Measurements from ENCODE around the gene RPL7A.
A peak's percentile ranks its signal among the peaks of the same experiment; 100 is the strongest.
"Not testable (repeated sequence)": the region's sequence is repeated elsewhere in the genome, so short reads cannot be mapped to it uniquely, and the experiment has no call there.

The RPL7A gene

DNA sequence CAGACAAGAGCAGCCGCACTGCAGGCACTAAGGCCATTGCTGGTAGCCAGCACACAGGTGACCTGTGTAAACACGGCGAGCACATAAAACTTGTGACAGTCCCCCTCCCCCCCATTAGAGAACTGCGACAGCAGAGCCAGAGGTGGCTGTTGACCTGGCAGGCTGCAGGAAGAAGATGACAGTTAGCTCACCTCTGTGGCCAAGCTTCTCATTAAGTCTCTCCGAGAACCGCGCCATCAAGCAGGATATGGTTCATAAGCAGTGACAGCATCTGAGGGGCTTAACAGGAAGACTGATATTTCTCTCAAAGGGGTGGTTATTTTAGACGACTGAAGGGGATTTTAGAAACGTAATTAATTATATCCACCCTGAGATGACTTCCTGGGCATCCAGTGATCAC lies 22.7 kb downstream of the RPL7A start:
- no peak for DNase-seq

DNA sequence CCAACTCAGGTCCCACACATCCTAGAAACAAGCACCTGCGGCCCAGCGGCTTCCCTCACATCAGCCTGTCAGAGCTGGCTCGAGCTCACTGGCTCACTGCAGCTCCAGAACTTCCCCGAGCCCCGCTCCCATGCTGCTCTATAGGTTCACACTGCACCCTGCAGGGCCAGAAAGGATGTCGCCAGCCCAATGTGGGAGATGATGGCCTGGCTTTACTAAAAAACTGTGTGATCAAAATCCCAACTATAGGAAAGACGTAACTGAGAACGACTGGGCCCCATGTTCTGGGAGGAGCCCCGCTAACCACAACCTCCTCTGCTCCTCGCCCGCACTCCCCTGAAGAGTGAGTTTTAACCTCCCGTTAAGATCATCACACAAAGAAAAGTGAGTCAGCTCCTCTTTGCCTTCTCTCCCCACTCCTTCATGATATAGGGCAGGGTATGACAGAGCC lies 23.3 kb downstream of the RPL7A start:
- DNase-seq, result no peak

DNA sequence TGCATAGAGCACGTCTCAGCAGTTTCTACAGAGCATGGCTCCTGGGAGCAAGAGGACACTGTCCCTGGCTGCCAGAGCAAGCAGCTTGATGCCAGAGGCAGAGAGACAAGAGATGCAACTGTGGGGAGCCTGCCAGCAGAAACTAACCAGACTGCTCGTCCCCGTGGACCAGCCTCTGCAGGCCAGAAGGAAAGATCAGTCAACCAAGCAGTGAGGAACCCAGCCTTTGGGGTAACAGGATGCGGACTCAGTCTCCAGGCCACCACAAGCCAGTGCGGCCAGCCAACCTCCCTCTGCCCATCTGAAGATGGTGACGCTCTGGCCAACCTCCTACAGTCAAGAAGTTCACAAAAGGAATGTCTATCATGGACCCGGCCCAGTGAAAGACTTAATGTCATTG lies 24.1 kb downstream of the RPL7A start:
- DNase-seq, result no peak

GRCh38 chr9:133374612-133375115 lies 26.6 kb downstream of the RPL7A start:
- no peak for DNase-seq

- peak in 1 of 2 experiments; percentile 62 for DNase-seq
Measured at GRCh38 chr9:133375116-133375723, 27.2 kb downstream of the RPL7A start.

GRCh38 chr9:133375724-133376654 lies 28.0 kb downstream of the RPL7A start, which contains the start of the genes STKLD1 and SURF4:
Gene STKLD1, plus strand, starts transcription at chr9:133376366. Its CDS starts 108 bp downstream, at chr9:133376474.
Gene SURF4, minus strand, starts transcription at chr9:133376060. Its CDS starts 91 bp downstream, at chr9:133375969.
- peak; percentile 96 for DNase-seq

GRCh38 chr9:133377280-133377679 lies 29.3 kb downstream of the RPL7A start:
- not testable (repeated sequence) for DNase-seq

- DNase-seq, result peak; percentile 31 to 79
Measured at GRCh38 chr9:133377721-133378216, 29.8 kb downstream of the RPL7A start.

DNA sequence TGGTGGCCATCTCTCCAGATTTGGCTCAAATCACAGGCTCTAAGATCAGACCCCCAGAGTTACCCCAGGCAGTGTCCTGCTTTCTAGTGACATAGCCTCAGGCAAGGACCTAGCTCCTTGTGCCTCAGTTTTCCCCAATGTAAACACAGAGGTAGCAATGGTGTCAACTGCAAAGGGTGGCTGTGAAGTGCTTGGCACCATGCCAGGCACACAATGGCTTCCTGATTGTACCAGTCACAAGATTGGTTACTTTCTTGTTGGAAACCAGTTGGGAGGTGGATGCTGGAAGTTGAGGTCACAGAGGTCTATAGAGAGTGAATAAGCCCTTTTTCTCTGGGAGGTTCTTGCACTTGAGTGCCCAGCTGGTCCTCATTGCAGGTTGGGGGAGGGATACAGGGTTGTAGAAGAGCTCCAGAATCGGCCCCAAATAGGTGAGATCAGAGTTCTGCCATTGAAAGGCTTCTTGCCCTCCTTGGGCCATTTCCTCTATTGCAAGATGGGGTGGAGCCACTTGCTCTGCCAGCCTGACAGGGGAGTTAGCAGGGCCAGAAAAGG lies 30.5 kb downstream of the RPL7A start:
- DNase-seq, result no peak

- no peak for DNase-seq
Measured at GRCh38 chr9:133379153-133380086, 31.4 kb downstream of the RPL7A start.

- DNase-seq, result no peak
Measured at GRCh38 chr9:133380734-133381133, 32.7 kb downstream of the RPL7A start.

DNA sequence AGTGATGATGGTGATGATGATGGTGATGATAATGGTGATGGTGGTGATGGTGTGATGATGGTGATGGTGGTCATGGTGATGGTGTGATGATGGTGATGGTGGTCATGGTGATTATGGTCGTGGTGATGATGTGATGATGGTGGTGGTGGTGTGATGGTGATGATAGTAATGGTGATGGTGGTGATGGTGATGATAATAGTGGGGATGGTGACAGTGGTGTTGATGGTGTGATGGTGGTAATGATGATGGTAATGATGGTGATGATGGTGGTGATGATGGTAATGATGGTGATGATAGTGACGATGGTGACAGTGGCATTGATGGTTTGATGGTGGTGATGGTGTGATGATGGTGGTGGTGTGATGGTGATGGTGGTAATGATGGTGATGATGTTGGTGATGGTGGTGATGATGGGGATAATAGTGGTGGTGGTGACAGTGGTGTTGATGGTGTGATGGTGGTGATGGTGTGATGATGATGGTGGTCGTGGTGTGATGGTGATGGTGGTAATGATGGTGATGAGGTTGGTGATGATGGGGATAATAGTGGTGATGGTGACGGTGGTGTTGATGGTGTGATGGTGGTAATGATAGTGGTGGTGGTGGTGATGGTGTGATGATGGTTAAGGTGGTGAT lies 34.6 kb downstream of the RPL7A start:
- no peak for DNase-seq

DNA sequence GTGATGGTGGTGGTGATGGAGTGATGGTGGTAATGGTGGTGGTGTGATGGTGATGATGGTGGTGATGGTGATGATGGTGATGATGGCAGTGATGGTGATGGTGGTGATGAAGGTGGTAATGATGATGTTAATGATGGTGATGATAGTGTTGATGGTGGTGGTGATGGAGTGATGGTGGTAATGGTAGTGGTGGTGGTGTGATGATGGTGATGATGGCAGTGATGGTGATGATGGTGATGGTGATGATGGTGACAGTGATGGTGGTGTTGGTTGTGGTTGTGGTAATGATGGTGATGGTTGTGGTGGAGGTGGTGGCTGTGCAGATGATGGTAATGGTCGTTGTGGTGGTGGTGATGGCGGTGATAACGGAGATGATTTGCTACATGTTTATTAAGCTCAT lies 35.4 kb downstream of the RPL7A start:
- DNase-seq, result no peak

DNA sequence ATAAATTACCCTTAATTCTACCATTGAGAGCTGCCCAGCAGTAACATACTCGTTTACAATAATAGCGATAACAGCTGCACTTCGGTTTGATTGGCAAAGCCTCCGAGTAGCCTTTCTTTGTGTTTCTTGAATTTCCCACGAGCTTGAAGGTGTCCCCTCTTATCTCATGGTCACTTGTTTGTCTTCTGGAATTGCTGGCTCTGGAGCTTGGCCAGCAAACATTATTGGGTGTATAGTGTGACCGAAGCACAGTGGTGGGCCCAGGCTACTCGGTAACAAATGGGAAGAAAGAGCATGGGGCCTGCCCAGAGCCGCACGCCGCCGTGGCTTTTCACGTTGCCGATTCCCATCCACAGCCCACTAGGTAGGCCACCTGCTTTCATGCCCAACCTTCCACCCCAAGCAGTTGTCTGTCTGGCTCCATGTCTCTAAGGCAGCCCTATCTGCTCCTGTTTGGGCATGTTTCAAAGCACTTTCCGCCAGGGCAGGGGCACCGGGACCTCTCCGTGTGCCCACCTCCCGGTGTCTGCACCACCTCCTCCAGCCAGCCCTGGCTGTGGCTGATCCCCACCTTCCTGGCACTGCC lies 36.8 kb downstream of the RPL7A start:
- DNase-seq, result no peak

DNA sequence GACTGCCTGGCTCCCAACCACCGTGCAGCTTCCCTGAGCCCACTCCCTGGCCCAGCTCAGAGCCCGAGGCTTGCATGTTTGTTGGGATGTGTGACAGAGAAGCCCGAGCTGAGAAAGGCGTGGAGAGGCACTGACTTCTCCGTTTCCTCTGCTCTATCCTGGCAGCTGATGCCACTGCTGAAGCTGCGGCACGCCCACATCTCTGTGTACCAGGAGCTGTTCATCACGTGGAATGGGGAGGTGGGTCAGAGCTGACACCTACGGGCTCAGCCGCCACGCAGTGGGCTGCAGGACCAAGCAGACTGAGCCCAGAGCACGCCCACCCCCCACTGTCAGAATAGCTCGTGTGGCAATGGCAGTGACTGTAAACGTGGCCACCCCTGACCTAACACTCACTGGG lies 37.4 kb downstream of the RPL7A start:
- no peak for DNase-seq

DNA sequence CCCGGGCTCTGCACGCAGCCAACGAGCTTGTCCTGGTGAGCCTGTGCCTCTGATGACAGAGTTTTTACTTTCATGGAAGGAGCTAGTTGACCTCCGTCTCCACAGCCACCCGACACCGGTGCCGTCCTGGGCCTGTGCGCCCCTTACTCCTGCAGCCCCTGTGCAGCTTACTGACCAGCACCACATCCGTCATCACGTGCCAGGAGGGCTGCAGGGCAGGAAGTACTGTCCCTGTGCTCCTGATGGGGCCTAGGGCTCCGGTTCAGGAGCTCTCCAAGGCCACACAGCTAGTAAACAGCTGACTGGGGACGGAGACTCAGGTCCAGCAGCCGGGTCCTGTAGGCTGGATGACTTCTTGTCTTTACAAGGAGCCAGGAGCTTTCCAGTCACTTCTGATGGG lies 38.3 kb downstream of the RPL7A start:
- no peak for DNase-seq

DNA sequence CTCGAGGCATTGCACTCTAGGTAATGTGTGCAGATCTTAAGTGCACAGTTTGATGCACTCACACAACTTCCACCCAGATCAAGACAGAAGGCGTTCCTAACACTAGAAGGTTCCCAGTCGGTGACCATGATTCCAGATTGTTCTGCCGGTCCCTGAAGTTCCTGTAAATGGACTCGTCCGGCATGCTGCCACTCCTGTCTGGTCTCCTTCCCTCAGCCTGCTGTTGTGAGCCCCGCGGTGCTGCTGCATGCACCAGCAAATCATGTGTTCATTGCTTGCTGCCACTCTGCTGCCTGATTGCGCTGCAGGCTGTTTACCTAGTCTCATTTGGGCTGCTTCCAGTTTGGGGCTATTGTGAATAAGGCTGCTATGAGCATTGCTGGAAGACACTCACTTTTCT lies 39.7 kb downstream of the RPL7A start:
- peak in 1 of 2 experiments; percentile 19 for DNase-seq

GRCh38 chr9:133389025-133389557 lies 41.1 kb downstream of the RPL7A start:
- DNase-seq, result no peak

GRCh38 chr9:133389562-133389961 lies 41.5 kb downstream of the RPL7A start:
- no peak for DNase-seq

DNA sequence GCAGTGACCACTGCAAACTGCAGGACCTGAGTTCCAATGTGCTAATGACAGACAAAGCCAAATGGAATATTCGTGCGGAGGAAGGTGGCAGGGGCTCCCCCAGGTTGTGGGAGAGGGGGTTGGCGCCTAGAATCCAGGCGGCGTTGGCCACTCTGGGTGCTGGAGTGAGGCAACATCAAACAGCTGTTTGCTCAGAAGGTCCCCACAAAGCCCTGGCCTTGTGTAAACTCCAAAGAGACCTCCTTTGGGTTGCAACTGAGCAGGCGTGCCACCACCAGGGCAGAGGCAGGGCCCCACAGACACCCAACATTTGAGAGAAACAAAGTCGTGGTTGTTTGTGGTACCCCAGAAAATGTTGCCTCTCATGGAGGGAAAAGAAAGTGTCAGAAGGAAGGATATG lies 42.7 kb downstream of the RPL7A start:
- DNase-seq, result no peak

- DNase-seq, result not testable (repeated sequence)
Measured at GRCh38 chr9:133391449-133391848, 43.4 kb downstream of the RPL7A start.
